GM12874 (cell line): Measurements from ENCODE around the gene PDE7B.

Source experiments
- TF ChIP-seq, protein P1 (sequence below): IDR thresholded peaks from 2 replicates; pipeline ENCODE4 v1.5.1; 2011; ENCODE audit warnings: low read depth, mild to moderate bottlenecking, control low read depth, low read length, moderate library complexity; ENCODE audit not compliant: insufficient read depth

PDE7B gene

GRCh38 chr6:136095986-136096385 is 244.5 kb downstream of the PDE7B start:
- TF ChIP-seq, protein P1, sequence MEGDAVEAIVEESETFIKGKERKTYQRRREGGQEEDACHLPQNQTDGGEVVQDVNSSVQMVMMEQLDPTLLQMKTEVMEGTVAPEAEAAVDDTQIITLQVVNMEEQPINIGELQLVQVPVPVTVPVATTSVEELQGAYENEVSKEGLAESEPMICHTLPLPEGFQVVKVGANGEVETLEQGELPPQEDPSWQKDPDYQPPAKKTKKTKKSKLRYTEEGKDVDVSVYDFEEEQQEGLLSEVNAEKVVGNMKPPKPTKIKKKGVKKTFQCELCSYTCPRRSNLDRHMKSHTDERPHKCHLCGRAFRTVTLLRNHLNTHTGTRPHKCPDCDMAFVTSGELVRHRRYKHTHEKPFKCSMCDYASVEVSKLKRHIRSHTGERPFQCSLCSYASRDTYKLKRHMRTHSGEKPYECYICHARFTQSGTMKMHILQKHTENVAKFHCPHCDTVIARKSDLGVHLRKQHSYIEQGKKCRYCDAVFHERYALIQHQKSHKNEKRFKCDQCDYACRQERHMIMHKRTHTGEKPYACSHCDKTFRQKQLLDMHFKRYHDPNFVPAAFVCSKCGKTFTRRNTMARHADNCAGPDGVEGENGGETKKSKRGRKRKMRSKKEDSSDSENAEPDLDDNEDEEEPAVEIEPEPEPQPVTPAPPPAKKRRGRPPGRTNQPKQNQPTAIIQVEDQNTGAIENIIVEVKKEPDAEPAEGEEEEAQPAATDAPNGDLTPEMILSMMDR = no peak

DNA sequence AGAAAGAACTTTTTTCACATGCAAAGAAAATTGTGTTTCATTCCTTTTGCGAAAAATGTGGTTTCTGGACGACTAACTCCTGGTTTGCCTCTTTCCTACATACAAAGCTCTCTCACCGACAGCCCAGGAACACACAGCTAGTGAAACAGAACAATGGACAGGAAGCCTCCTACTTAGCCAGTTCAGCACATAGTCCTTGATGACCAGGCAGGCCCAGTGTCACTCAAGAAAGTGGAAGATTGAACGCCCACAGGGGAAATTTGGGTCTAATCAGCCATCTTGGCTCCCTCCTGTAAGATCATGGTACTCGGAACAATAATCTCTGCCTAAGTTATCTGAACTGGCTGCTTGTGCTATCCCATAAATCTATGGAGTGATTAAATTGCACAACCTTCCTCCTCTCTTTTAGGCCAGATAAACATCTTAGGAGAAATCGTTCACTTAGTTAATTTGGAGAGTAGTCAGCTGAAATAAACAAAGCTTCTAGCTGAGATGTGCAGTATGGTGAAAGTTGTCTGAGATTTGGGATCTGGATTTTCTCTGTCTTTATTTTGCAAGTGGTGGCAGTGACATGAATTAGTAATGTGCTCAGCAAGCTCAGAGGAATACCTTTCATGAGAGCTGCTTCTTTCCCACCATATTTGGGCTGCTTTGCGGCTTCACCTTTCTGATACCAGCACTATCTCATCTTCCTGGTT is 251.6 kb downstream of the PDE7B start:
- TF ChIP-seq, protein P1 = no peak

DNA sequence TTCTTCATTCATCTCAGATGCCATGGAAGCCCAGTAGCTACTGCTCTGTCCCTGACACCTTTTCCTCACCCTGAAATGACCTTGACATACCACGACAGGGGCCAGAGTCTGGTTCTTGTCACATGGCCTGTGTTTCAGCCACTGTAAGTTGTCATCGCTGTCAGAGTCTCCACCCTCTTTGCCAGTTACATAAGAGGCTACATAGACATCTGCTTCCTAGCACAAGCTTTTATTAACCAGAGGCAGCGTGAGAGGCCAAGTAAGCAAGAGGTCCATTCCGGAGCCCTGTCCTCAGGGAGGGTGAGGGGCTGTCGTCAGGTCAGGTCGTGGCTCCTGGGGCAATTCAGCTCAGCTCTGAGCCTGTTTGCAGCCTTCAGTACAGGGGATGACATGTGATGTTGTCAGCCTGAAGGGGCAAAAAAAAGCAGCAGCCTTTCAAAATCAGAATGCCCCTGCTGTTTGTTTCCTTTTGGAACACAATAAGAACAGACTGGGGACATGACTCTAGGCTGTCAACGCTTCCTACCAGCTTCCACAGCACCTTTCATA is 252.3 kb downstream of the PDE7B start:
- TF ChIP-seq, protein P1 = no peak

DNA sequence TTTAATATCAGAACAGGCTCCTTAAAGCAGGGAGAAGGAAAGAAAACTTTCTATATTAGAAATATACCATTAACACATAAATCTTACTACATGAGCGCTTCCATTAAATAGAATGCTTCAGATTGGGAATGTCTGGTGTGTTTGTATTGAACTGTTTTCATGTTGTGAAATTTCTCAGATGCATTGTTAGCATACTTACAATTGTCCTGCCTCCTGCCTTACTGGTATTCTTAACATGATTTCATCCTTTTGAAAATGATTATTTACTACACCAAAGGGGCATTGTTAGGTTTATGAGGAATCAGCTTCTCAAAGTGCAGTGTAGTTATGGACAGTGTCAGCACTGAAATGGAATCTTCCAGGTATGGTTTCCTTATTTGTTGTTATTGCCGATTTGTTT is 253.1 kb downstream of the PDE7B start:
- TF ChIP-seq, protein P1 = no peak

- TF ChIP-seq, protein P1 = no peak
Measured at GRCh38 chr6:136108361-136108945, 257.0 kb downstream of the PDE7B start.

DNA sequence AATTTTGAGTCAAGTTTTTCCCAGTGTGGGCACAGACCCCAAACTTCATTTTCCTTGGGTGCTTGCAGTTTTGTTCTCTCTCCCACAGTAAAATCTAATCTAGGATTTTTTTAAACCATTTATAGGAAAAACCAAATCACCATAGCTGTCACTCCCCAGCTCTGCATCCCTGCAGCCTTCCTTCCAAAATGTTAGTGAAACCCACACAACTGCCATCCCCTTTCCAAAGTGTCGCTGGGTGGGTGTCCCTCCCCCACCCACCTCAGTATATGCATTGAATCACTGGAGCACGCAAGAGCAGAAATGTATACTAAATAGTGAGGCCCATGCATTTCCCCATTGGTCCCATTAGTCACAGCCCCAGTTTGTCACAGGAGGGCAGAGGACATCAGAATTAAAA is 260.3 kb downstream of the PDE7B start:
- TF ChIP-seq, protein P1 = no peak

DNA sequence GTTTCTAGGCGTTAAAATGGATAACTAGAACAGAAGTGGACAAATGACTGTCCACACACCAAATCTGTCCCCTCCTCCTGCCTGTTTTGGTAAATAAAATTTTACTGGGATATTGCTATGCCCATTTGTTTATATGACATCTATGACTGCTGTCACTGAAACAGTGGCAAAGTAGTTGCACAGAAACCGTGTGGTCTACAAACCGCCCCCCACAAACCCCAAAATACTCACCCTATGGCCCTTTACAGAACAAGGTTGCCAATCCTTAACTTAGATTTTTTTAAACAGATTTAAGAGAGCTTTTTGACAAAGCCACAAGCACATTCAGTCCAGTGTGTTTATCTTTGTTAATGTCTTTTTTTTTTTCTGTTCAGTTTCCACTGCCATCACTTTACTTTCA is 260.8 kb downstream of the PDE7B start:
- TF ChIP-seq, protein P1 = no peak
